ENCODE results near the gene MDM2. TPM values are rescaled to one million over a fixed set of nuclear protein-coding genes. Genes with fewer than 3 reads are reported as not detected.

MDM2 gene
- total RNA-seq, 1 experiment from 2014 or later: 159 TPM

DNA sequence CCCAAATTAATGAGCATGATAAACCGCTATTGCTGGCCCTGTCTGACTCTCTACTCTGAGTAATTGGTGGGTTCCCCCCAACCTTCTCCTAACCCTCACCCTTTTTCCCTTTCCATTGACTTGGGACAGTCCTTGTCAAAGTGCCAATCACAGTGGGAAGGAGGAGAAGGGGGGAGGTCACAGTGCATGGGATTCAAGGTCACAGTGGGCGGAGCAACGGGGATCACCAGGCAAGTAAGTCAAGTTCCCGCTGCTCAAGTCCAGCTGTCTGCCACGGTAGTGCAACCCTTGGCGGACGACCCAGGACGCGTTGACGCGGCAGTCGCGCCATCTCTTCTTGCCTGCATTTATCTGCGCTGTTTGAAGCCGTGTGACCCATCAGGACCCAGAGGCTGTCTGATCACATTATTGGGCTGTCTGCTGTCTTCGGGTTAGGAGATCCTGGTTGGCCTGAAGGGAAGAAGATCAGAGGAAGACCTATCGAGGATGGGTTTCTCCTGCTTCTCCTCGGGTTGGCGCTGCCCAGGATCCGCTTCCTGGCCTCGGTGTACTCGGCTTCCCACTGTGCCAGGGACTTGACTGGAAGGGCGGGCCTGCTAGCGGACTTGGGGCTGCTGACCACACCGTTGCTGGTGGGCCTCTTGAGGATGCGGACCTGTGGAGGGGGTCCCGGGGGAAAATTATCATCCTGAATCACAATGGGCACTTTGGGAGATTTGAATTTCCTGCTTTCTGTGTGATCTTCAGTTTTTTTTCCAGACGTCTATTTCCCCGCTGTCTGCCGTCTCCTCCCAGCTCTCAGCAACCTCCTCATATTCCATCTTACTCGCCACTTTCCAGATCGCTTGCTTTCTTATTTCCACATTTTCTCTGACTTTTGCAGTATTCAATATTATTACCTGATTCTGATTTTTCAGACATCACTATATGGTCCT, 3.1 kb upstream of the MDM2 start:
- TF ChIP-seq, protein P1, sequence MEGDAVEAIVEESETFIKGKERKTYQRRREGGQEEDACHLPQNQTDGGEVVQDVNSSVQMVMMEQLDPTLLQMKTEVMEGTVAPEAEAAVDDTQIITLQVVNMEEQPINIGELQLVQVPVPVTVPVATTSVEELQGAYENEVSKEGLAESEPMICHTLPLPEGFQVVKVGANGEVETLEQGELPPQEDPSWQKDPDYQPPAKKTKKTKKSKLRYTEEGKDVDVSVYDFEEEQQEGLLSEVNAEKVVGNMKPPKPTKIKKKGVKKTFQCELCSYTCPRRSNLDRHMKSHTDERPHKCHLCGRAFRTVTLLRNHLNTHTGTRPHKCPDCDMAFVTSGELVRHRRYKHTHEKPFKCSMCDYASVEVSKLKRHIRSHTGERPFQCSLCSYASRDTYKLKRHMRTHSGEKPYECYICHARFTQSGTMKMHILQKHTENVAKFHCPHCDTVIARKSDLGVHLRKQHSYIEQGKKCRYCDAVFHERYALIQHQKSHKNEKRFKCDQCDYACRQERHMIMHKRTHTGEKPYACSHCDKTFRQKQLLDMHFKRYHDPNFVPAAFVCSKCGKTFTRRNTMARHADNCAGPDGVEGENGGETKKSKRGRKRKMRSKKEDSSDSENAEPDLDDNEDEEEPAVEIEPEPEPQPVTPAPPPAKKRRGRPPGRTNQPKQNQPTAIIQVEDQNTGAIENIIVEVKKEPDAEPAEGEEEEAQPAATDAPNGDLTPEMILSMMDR (conservative IDR thresholded peaks at IDR 0.05): no peak
- Histone ChIP-seq H4K5ac (ENCODE audit: insufficient read length, low read depth, low read length) (no peak overlapping the region), H2BK12ac (ENCODE audit: insufficient read length, low read depth, low read length) (no peak overlapping the region), H3K23ac (ENCODE audit: insufficient read length, low read depth, low read length) (no peak overlapping the region), H2AFZ (ENCODE audit: low read length) (no peak overlapping the region), H3K23me2 (ENCODE audit: insufficient read length, low read depth, low read length, poor library complexity, severe bottlenecking) (peaks cover 9% of the 10 kb centered on the region), H3K14ac (ENCODE audit: insufficient read depth, low read length) (no peak overlapping the region; the same call in 1 of the 2 replicates), H4K20me1 (ENCODE audit: control insufficient read depth, insufficient read depth, insufficient read length) (no peaks in the 10 kb centered on the region), H3K4me2 (ENCODE audit: insufficient read depth, insufficient read length, low read length) (peak overlapping the region; percentile 1), H3K27me3 (ENCODE audit: insufficient read depth, low read length) (no peaks in the 10 kb centered on the region), H4K91ac (ENCODE audit: insufficient read length, low read depth, low read length) (no peak overlapping the region), H3K9ac (ENCODE audit: extremely low read depth, insufficient read length, low read length) (no peak overlapping the region), H3K79me2 (ENCODE audit: insufficient read depth, low read length) (peaks cover 3% of the 10 kb centered on the region; the same call in 1 of the 2 replicates), H2BK20ac (ENCODE audit: low read depth, low read length, poor library complexity, severe bottlenecking) (no peak overlapping the region), H3K4ac (ENCODE audit: low read depth, low read length) (no peak overlapping the region), H3K9me3 (ENCODE audit: control insufficient read depth, low read depth, low read length) (no peaks in the 10 kb centered on the region), H2BK15ac (ENCODE audit: low read depth, low read length) (no peak overlapping the region), H3K4me1 (ENCODE audit: insufficient read depth, low read length) (peaks cover 4% of the 10 kb centered on the region; the same call in 1 of the 2 replicates), H2AK5ac (ENCODE audit: insufficient read length, low read length) (no peak overlapping the region), H4K8ac (replicated peaks; ENCODE audit: insufficient read length, low read depth, low read length) (no peak overlapping the region), H3K27ac (ENCODE audit: insufficient read length, low read depth, low read length) (no peak overlapping the region), H3T11ph (ENCODE audit: low read length) (no peak overlapping the region), H3K56ac (ENCODE audit: insufficient read length, low read depth, low read length) (no peak overlapping the region), H2BK120ac (ENCODE audit: low read depth, low read length, poor library complexity, severe bottlenecking) (no peak overlapping the region), H2BK5ac (ENCODE audit: insufficient read length, low read length) (no peak overlapping the region), H3K79me1 (ENCODE audit: insufficient read depth, low read depth, low read length, poor library complexity, severe bottlenecking) (no peaks in the 10 kb centered on the region), H3K18ac (ENCODE audit: insufficient read length, low read depth, low read length) (no peak overlapping the region)
- Mint-ChIP-seq H3K27ac (no peak overlapping the region; a peak in 1 of 7 replicates), H3K36me3 (ENCODE audit: insufficient read depth in 1 of 3, low read depth in 3 of 3) (peaks cover 10 to 13% (median 13%) of the 10 kb centered on the region in 3 experiments), H3K4me1 (peaks cover 25 to 33% of the 10 kb centered on the region in 2 experiments), H3K4me3 (peak overlapping the region; percentile 3 to 26; a peak in 2 of 5 replicates), H3K9me3 (peaks cover 0 to 2% of the 10 kb centered on the region in 2 experiments; a peak in 2 of 5 replicates), H3K27me3 (ENCODE audit: low read depth) (no peaks in the 10 kb centered on the region)
- WGBS (ENCODE audit: extremely low coverage, insufficient read length, low lambda C conversion rate): no CpG with 5 or more reads among the region's 32 CpGs
- peak; percentile 85 for DNase-seq
